ENCODE results near the gene GRAMD4. TPM values are rescaled to one million over a fixed set of nuclear protein-coding genes. Genes with fewer than 3 reads are reported as not detected.

The GRAMD4 gene
- total RNA-seq, 2 donors from 2014 or later = 6.8 to 21.4 TPM

- Mint-ChIP-seq H3K4me1 (ENCODE audit: low read depth in 2 of 2) (no peaks in the 10 kb centered on the region), H3K27ac (no peak overlapping the region), H3K4me3 (no peak overlapping the region), H3K9me3 (no peaks in the 10 kb centered on the region), H3K36me3 (peaks cover 12% of the 10 kb centered on the region), H3K27me3 (no peaks in the 10 kb centered on the region)
- ATAC-seq (peak in 1 of 2 donors; percentile 17), DNase-seq (ENCODE audit: low spot score) (no peak)
Measured at GRCh38 chr22:46695346-46696228, 75.4 kb downstream of the GRAMD4 start.

GRCh38 chr22:46696229-46696518 lies 76.0 kb downstream of the GRAMD4 start:
- no peaks in the 10 kb centered on the region for H3K27me3 Mint-ChIP-seq
- no peak for ATAC-seq

GRCh38 chr22:46696614-46697013 lies 76.4 kb downstream of the GRAMD4 start:
- H3K36me3 Mint-ChIP-seq = peaks cover 12% of the 10 kb centered on the region
- no peaks in the 10 kb centered on the region for H3K9me3 Mint-ChIP-seq
- DNase-seq (ENCODE audit: low spot score) = no peak
- ATAC-seq = no peak
- no peak overlapping the region for H3K27ac Mint-ChIP-seq
- H3K4me3 Mint-ChIP-seq = no peak overlapping the region
- H3K4me1 Mint-ChIP-seq (ENCODE audit: low read depth in 2 of 2) = no peaks in the 10 kb centered on the region
- no peaks in the 10 kb centered on the region for H3K27me3 Mint-ChIP-seq

More at GRCh38 chr22:46696229-46696518, 76.0 kb downstream of the GRAMD4 start:
- Mint-ChIP-seq H3K4me3 (no peak overlapping the region), H3K27ac (no peak overlapping the region), H3K4me1 (ENCODE audit: low read depth in 2 of 2) (no peaks in the 10 kb centered on the region), H3K9me3 (no peaks in the 10 kb centered on the region), H3K36me3 (peaks cover 12% of the 10 kb centered on the region)
- DNase-seq (ENCODE audit: low spot score) = no peak

- ATAC-seq = no peak
- no peaks in the 10 kb centered on the region for H3K27me3 Mint-ChIP-seq
- H3K36me3 Mint-ChIP-seq = peaks cover 12% of the 10 kb centered on the region
- no peaks in the 10 kb centered on the region for H3K9me3 Mint-ChIP-seq
- DNase-seq (ENCODE audit: low spot score) = peak; percentile 59
- H3K4me3 Mint-ChIP-seq = no peak overlapping the region
- H3K4me1 Mint-ChIP-seq (ENCODE audit: low read depth in 2 of 2) = no peaks in the 10 kb centered on the region
- H3K27ac Mint-ChIP-seq = no peak overlapping the region
Measured at GRCh38 chr22:46697811-46698515, 77.8 kb downstream of the GRAMD4 start.

- no peak overlapping the region for H3K27ac Mint-ChIP-seq
- DNase-seq (ENCODE audit: low spot score) (peak; percentile 42), ATAC-seq (no peak)
- no peaks in the 10 kb centered on the region for H3K4me1 Mint-ChIP-seq (ENCODE audit: low read depth in 2 of 2)
- H3K4me3 Mint-ChIP-seq = no peak overlapping the region
- no peaks in the 10 kb centered on the region for H3K27me3 Mint-ChIP-seq
- no peaks in the 10 kb centered on the region for H3K9me3 Mint-ChIP-seq
- peaks cover 12% of the 10 kb centered on the region for H3K36me3 Mint-ChIP-seq
Measured at GRCh38 chr22:46699091-46699490, 78.9 kb downstream of the GRAMD4 start.

GRCh38 chr22:46701262-46701661 lies 81.1 kb downstream of the GRAMD4 start:
- no peak for DNase-seq (ENCODE audit: low spot score)
- Mint-ChIP-seq H3K4me3 (no peak overlapping the region), H3K9me3 (no peaks in the 10 kb centered on the region), H3K27me3 (no peaks in the 10 kb centered on the region), H3K4me1 (ENCODE audit: low read depth in 2 of 2) (peaks cover 0 to 4% of the 10 kb centered on the region in 2 donors), H3K36me3 (peaks cover 18% of the 10 kb centered on the region), H3K27ac (no peak overlapping the region)
- ATAC-seq = no peak

GRCh38 chr22:46703171-46703995 lies 83.2 kb downstream of the GRAMD4 start:
- no peaks in the 10 kb centered on the region for H3K9me3 Mint-ChIP-seq
- H3K4me3 Mint-ChIP-seq = no peak overlapping the region
- H3K4me1 Mint-ChIP-seq (ENCODE audit: low read depth in 2 of 2) = peaks cover 0 to 5% of the 10 kb centered on the region in 2 donors
- no peak for DNase-seq (ENCODE audit: low spot score)
- H3K27ac Mint-ChIP-seq = no peak overlapping the region
- ATAC-seq = peak in 1 of 2 donors; percentile 5
- peaks cover 14% of the 10 kb centered on the region for H3K36me3 Mint-ChIP-seq
- H3K27me3 Mint-ChIP-seq = no peaks in the 10 kb centered on the region

- DNase-seq (ENCODE audit: low spot score) (no peak), ATAC-seq (no peak)
- H3K36me3 Mint-ChIP-seq = peaks cover 11% of the 10 kb centered on the region
- H3K4me3 Mint-ChIP-seq = no peak overlapping the region
- H3K27ac Mint-ChIP-seq = no peak overlapping the region
- peaks cover 0 to 5% of the 10 kb centered on the region in 2 donors for H3K4me1 Mint-ChIP-seq (ENCODE audit: low read depth in 2 of 2)
- no peaks in the 10 kb centered on the region for H3K27me3 Mint-ChIP-seq
- no peaks in the 10 kb centered on the region for H3K9me3 Mint-ChIP-seq
Measured at GRCh38 chr22:46703996-46704370, 83.8 kb downstream of the GRAMD4 start.

- ATAC-seq = no peak
- Mint-ChIP-seq H3K4me3 (no peak overlapping the region), H3K9me3 (no peaks in the 10 kb centered on the region), H3K27me3 (no peaks in the 10 kb centered on the region), H3K4me1 (ENCODE audit: low read depth in 2 of 2) (peaks cover 0 to 5% of the 10 kb centered on the region in 2 donors), H3K27ac (peak overlapping the region in 1 of 2 donors; percentile 50), H3K36me3 (peaks cover 10% of the 10 kb centered on the region)
- DNase-seq (ENCODE audit: low spot score) = no peak
Measured at GRCh38 chr22:46706060-46706459, 85.9 kb downstream of the GRAMD4 start.

GRCh38 chr22:46707305-46707704 lies 87.1 kb downstream of the GRAMD4 start:
- Mint-ChIP-seq H3K4me1 (ENCODE audit: low read depth in 2 of 2) (peaks cover 0 to 5% of the 10 kb centered on the region in 2 donors), H3K27me3 (no peaks in the 10 kb centered on the region), H3K27ac (peak overlapping the region in 1 of 2 donors; percentile 57), H3K9me3 (no peaks in the 10 kb centered on the region), H3K36me3 (peaks cover 10% of the 10 kb centered on the region), H3K4me3 (no peak overlapping the region)
- ATAC-seq = no peak
- DNase-seq (ENCODE audit: low spot score) = no peak

GRCh38 chr22:46707827-46708570 lies 87.8 kb downstream of the GRAMD4 start:
- no peak for DNase-seq (ENCODE audit: low spot score)
- no peaks in the 10 kb centered on the region for H3K9me3 Mint-ChIP-seq
- H3K36me3 Mint-ChIP-seq = peaks cover 10% of the 10 kb centered on the region
- peak overlapping the region in 1 of 2 donors; percentile 57 for H3K27ac Mint-ChIP-seq
- H3K4me1 Mint-ChIP-seq (ENCODE audit: low read depth in 2 of 2) = peaks cover 0 to 7% of the 10 kb centered on the region in 2 donors
- H3K4me3 Mint-ChIP-seq = no peak overlapping the region
- ATAC-seq = no peak
- H3K27me3 Mint-ChIP-seq = no peaks in the 10 kb centered on the region

- DNase-seq (ENCODE audit: low spot score) = no peak
- H3K27ac Mint-ChIP-seq = no peak overlapping the region
- ATAC-seq = no peak
- H3K4me3 Mint-ChIP-seq = no peak overlapping the region
- H3K27me3 Mint-ChIP-seq = no peaks in the 10 kb centered on the region
- no peaks in the 10 kb centered on the region for H3K9me3 Mint-ChIP-seq
- peaks cover 10% of the 10 kb centered on the region for H3K36me3 Mint-ChIP-seq
- H3K4me1 Mint-ChIP-seq (ENCODE audit: low read depth in 2 of 2) = peaks cover 0 to 7% of the 10 kb centered on the region in 2 donors
Measured at GRCh38 chr22:46708766-46709330, 88.7 kb downstream of the GRAMD4 start.

- H3K27ac Mint-ChIP-seq = no peak overlapping the region
- ATAC-seq (no peak), DNase-seq (ENCODE audit: low spot score) (no peak)
- no peaks in the 10 kb centered on the region for H3K27me3 Mint-ChIP-seq
- H3K4me3 Mint-ChIP-seq = no peak overlapping the region
- peaks cover 4% of the 10 kb centered on the region for H3K36me3 Mint-ChIP-seq
- H3K4me1 Mint-ChIP-seq (ENCODE audit: low read depth in 2 of 2) = peaks cover 0 to 8% of the 10 kb centered on the region in 2 donors
- H3K9me3 Mint-ChIP-seq = no peaks in the 10 kb centered on the region
Measured at GRCh38 chr22:46710806-46711205, 90.6 kb downstream of the GRAMD4 start.
